Activated CD4-positive, alpha-beta T cell treated with anti-CD3 and anti-CD28 coated beads, Interleukin-2, Interleukin-6, amounts not matched to agents 100 ng/mL and 50 ng/mL, durations not matched to agents 16 hours and 8 hours (primary cell): ENCODE data around the gene ACVR1.
"Not testable (repeated sequence)": the region's sequence is repeated elsewhere in the genome, so short reads cannot be mapped to it uniquely, and the experiment has no call there.

Experiments
- DNase-seq: peaks from one replicate; pipeline ENCODE4 v3.0.0-alpha.2; 2020

Gene ACVR1

GRCh38 chr2:157849591-157849990, 26.5 kb downstream of the ACVR1 start:
- no peak for DNase-seq

- DNase-seq = no peak
Observed at GRCh38 chr2:157848213-157848612, 27.9 kb downstream of the ACVR1 start.

GRCh38 chr2:157845081-157845480, 31.0 kb downstream of the ACVR1 start:
- DNase-seq = no peak

GRCh38 chr2:157843935-157844334, 32.2 kb downstream of the ACVR1 start:
- no peak for DNase-seq

- no peak for DNase-seq
Observed at GRCh38 chr2:157843081-157843480, 33.0 kb downstream of the ACVR1 start.

GRCh38 chr2:157842106-157842879, 33.8 kb downstream of the ACVR1 start:
- no peak for DNase-seq

GRCh38 chr2:157841485-157841884, 34.6 kb downstream of the ACVR1 start:
- no peak for DNase-seq

GRCh38 chr2:157840568-157841156, 35.5 kb downstream of the ACVR1 start:
- DNase-seq = no peak

GRCh38 chr2:157839822-157840221, 36.3 kb downstream of the ACVR1 start:
- no peak for DNase-seq

- DNase-seq = no peak
Observed at GRCh38 chr2:157839162-157839801, 36.8 kb downstream of the ACVR1 start.

- DNase-seq = peak; percentile 46
Observed at GRCh38 chr2:157838442-157839161, 37.5 kb downstream of the ACVR1 start.

- no peak for DNase-seq
Observed at GRCh38 chr2:157837851-157838441, 38.2 kb downstream of the ACVR1 start.

GRCh38 chr2:157836531-157836930, 39.6 kb downstream of the ACVR1 start:
- no peak for DNase-seq

- DNase-seq = no peak
Observed at GRCh38 chr2:157835425-157835824, 40.7 kb downstream of the ACVR1 start.

- no peak for DNase-seq
Observed at GRCh38 chr2:157835006-157835405, 41.1 kb downstream of the ACVR1 start.

- DNase-seq = no peak
Observed at GRCh38 chr2:157833721-157834120, 42.4 kb downstream of the ACVR1 start.

- no peak for DNase-seq
Observed at GRCh38 chr2:157831573-157832315, 44.4 kb downstream of the ACVR1 start.

GRCh38 chr2:157830696-157831570, 45.2 kb downstream of the ACVR1 start:
- peak; percentile 5 for DNase-seq

- DNase-seq = no peak
Observed at GRCh38 chr2:157830266-157830665, 45.9 kb downstream of the ACVR1 start.

- no peak for DNase-seq
Observed at GRCh38 chr2:157827377-157827776, 48.8 kb downstream of the ACVR1 start.

- DNase-seq = not testable (repeated sequence)
Observed at GRCh38 chr2:157826644-157827043, 49.5 kb downstream of the ACVR1 start.
